ENCODE data around the gene REL. TPM values are rescaled to one million over a fixed set of nuclear protein-coding genes. Genes with fewer than 3 reads are reported as not detected.
"Not testable (repeated sequence)": the region's sequence is repeated elsewhere in the genome, so short reads cannot be mapped to it uniquely, and the experiment has no call there.

REL gene
- polyA plus RNA-seq, 3 donors = 6.1 to 10.1 (median 8.5) TPM

GRCh38 chr2:60906395-60906794 is 25.0 kb downstream of the REL start:
- DNase-seq = no peak

GRCh38 chr2:60907329-60907728 is 26.0 kb downstream of the REL start:
- no peak for DNase-seq

- DNase-seq = no peak
Observed at GRCh38 chr2:60925994-60926740, 44.8 kb downstream of the REL start.

- no peak for DNase-seq
Observed at GRCh38 chr2:60926741-60927552, 45.6 kb downstream of the REL start.

- DNase-seq = not testable (repeated sequence)
Observed at GRCh38 chr2:60932061-60932460, 50.7 kb downstream of the REL start.

- DNase-seq = no peak
Observed at GRCh38 chr2:60932954-60933353, 51.6 kb downstream of the REL start.

- DNase-seq = no peak
Observed at GRCh38 chr2:60934165-60934722, 52.9 kb downstream of the REL start.

GRCh38 chr2:60936757-60937156 is 55.4 kb downstream of the REL start:
- DNase-seq = no peak

- DNase-seq = no peak
Observed at GRCh38 chr2:60938301-60938700, 56.9 kb downstream of the REL start.

- DNase-seq = no peak
Observed at GRCh38 chr2:60939622-60940021, 58.2 kb downstream of the REL start.

GRCh38 chr2:60945341-60945740 is 64.0 kb downstream of the REL start:
- DNase-seq = no peak

GRCh38 chr2:60947056-60947455 is 65.7 kb downstream of the REL start:
- no peak for DNase-seq

- DNase-seq = no peak
Observed at GRCh38 chr2:60948161-60948560, 66.8 kb downstream of the REL start.

GRCh38 chr2:60948926-60949579 is 67.7 kb downstream of the REL start:
- DNase-seq = no peak

GRCh38 chr2:60954139-60954538 is 72.8 kb downstream of the REL start:
- no peak for DNase-seq

- no peak for DNase-seq
Observed at GRCh38 chr2:60957224-60957623, 75.8 kb downstream of the REL start.

- DNase-seq = no peak
Observed at GRCh38 chr2:60957643-60958042, 76.3 kb downstream of the REL start.

- DNase-seq = no peak
Observed at GRCh38 chr2:60958361-60958760, 77.0 kb downstream of the REL start.

GRCh38 chr2:60958800-60959199 is 77.4 kb downstream of the REL start:
- DNase-seq = no peak

GRCh38 chr2:60959501-60959900 is 78.1 kb downstream of the REL start:
- no peak for DNase-seq

- no peak for DNase-seq
Observed at GRCh38 chr2:60960706-60961105, 79.3 kb downstream of the REL start.

GRCh38 chr2:60961457-60961856 is 80.1 kb downstream of the REL start:
- DNase-seq = no peak

- DNase-seq = no peak
Observed at GRCh38 chr2:60962528-60962927, 81.2 kb downstream of the REL start.

All from renal pelvis (tissue), 4 donors.